ENCODE data around the gene MYH6. TPM values are rescaled to one million over a fixed set of nuclear protein-coding genes. Genes with fewer than 3 reads are reported as not detected.

MYH6 gene
- total and polyA plus RNA-seq, 2 donors (not counting 1 experiment from before 2014, with no cell fraction given), result not detected

- WGBS (ENCODE audit: insufficient coverage), result 40% methylated on average over 16 of the region's 21 CpGs
- Histone ChIP-seq H4K20me1 (ENCODE audit: control insufficient read depth, insufficient read depth, low read length, poor library complexity, severe bottlenecking) (no peaks in the 10 kb centered on the region), H3K9me3 (ENCODE audit: control extremely low read depth in 1 of 3, control insufficient read depth in 2 of 3, insufficient read depth in 1 of 3, low read length in 2 of 3) (peaks cover 0 to 3% (median 0%) of the 10 kb centered on the region in 3 donors), H3K36me3 (replicated peaks in 1 of 2; ENCODE audit: control extremely low read depth in 1 of 2, control insufficient read depth in 1 of 2, extremely low read depth in 1 of 2, insufficient read depth in 2 of 2, low read length in 1 of 2) (no peaks in the 10 kb centered on the region), H3K27ac (ENCODE audit: low read length in 2 of 2) (no peak overlapping the region), H3K27me3 (replicated peaks in 1 of 4; ENCODE audit: control extremely low read depth in 1 of 4, control insufficient read depth in 3 of 4, insufficient read depth in 4 of 4, low read length in 3 of 4) (peaks cover 0 to 35% (median 3%) of the 10 kb centered on the region in 4 experiments), H3K9ac (ENCODE audit: low read length) (no peak overlapping the region), H3K4me1 (ENCODE audit: control insufficient read depth in 2 of 2, insufficient read depth in 2 of 2, low read length in 2 of 2) (no peaks in the 10 kb centered on the region), H3K79me2 (ENCODE audit: control insufficient read depth, insufficient read depth, low read length) (no peaks in the 10 kb centered on the region), H3K4me2 (replicated peaks; ENCODE audit: low read depth, low read length, poor library complexity, severe bottlenecking) (no peak overlapping the region), H2AFZ (ENCODE audit: insufficient read depth, low read depth, low read length, poor library complexity, severe bottlenecking) (no peak overlapping the region), H3K4me3 (ENCODE audit: control extremely low read depth in 1 of 5, extremely low read depth in 1 of 5, insufficient read depth in 1 of 5, low read depth in 2 of 5, low read length in 4 of 5) (no peak overlapping the region)
- Mint-ChIP-seq H3K9me3 (ENCODE audit: insufficient read depth) (no peaks in the 10 kb centered on the region), H3K27ac (no peak overlapping the region), H3K4me3 (no peak overlapping the region), H3K4me1 (no peaks in the 10 kb centered on the region), H3K27me3 (peaks cover 43% of the 10 kb centered on the region)
- CTCF ChIA-PET, result no interaction called here
- intact Hi-C loops (cut with micrococcal nuclease), result no loop called here
- ATAC-seq (ENCODE audit: low read depth) (no peak), DNase-seq (no peak)
- POLR2A ChIA-PET, result no interaction called here
- TF ChIP-seq CTCF (IDR thresholded peaks at IDR 0.05) (no peak), EZH2 (IDR thresholded peaks at IDR 0.05; ENCODE audit: borderline replicate concordance, insufficient read depth, low read depth, low read length, poor library complexity, severe bottlenecking) (no peak)
Observed at GRCh38 chr14:23364164-23365035, 43.7 kb downstream of the MYH6 start.

- Histone ChIP-seq H3K4me3 (ENCODE audit: control extremely low read depth in 1 of 5, extremely low read depth in 1 of 5, insufficient read depth in 1 of 5, low read depth in 2 of 5, low read length in 4 of 5) (no peak overlapping the region), H3K9ac (ENCODE audit: low read length) (no peak overlapping the region), H3K27me3 (replicated peaks in 1 of 4; ENCODE audit: control extremely low read depth in 1 of 4, control insufficient read depth in 3 of 4, insufficient read depth in 4 of 4, low read length in 3 of 4) (peaks cover 0 to 29% (median 3%) of the 10 kb centered on the region in 4 experiments), H3K36me3 (replicated peaks in 1 of 2; ENCODE audit: control extremely low read depth in 1 of 2, control insufficient read depth in 1 of 2, extremely low read depth in 1 of 2, insufficient read depth in 2 of 2, low read length in 1 of 2) (no peaks in the 10 kb centered on the region), H3K27ac (ENCODE audit: low read length in 2 of 2) (no peak overlapping the region), H3K4me1 (ENCODE audit: control insufficient read depth in 2 of 2, insufficient read depth in 2 of 2, low read length in 2 of 2) (no peaks in the 10 kb centered on the region), H2AFZ (ENCODE audit: insufficient read depth, low read depth, low read length, poor library complexity, severe bottlenecking) (no peak overlapping the region), H3K79me2 (ENCODE audit: control insufficient read depth, insufficient read depth, low read length) (no peaks in the 10 kb centered on the region), H3K4me2 (replicated peaks; ENCODE audit: low read depth, low read length, poor library complexity, severe bottlenecking) (no peak overlapping the region), H3K9me3 (ENCODE audit: control extremely low read depth in 1 of 3, control insufficient read depth in 2 of 3, insufficient read depth in 1 of 3, low read length in 2 of 3) (peaks cover 0 to 3% (median 0%) of the 10 kb centered on the region in 3 donors), H4K20me1 (ENCODE audit: control insufficient read depth, insufficient read depth, low read length, poor library complexity, severe bottlenecking) (no peaks in the 10 kb centered on the region)
- intact Hi-C loops (cut with micrococcal nuclease), result no loop called here
- CTCF ChIA-PET, result interaction anchor here (0.5 to 1.2 kb wide), 3 partner anchors 18 to 241 kb away, joined by 3 to 4 read pairs (median 3); no protein-coding TSS in a partner anchor
- Mint-ChIP-seq H3K27ac (no peak overlapping the region), H3K9me3 (ENCODE audit: insufficient read depth) (no peaks in the 10 kb centered on the region), H3K27me3 (peaks cover 31% of the 10 kb centered on the region), H3K4me3 (no peak overlapping the region), H3K4me1 (no peaks in the 10 kb centered on the region)
- DNase-seq (no peak), ATAC-seq (ENCODE audit: low read depth) (no peak)
- no peak for TF ChIP-seq CTCF (IDR thresholded peaks at IDR 0.05)
- no peak for TF ChIP-seq EZH2 (IDR thresholded peaks at IDR 0.05; ENCODE audit: borderline replicate concordance, insufficient read depth, low read depth, low read length, poor library complexity, severe bottlenecking)
- POLR2A ChIA-PET, result no interaction called here
- 83% methylated on average over 1 of the region's 3 CpGs for WGBS (ENCODE audit: insufficient coverage)
Observed at GRCh38 chr14:23362200-23362599, 45.9 kb downstream of the MYH6 start.
